PFSK-1 (cell line): Measurements from ENCODE around the gene IVNS1ABP.

Source experiments
- FOXP2 ChIP-seq: optimal IDR thresholded peaks from 2 replicates; pipeline ENCODE3; 2011; ENCODE audit warnings: borderline replicate concordance, control low read depth, inconsistent platforms; ENCODE audit not compliant: insufficient read depth; ENCODE audit errors: extremely low read length, extremely low read depth
- POLR2AphosphoS5 ChIP-seq: IDR thresholded peaks from 2 replicates; pipeline ENCODE4 v1.6.1; 2012; ENCODE audit warnings: low read depth, mild to moderate bottlenecking, control low read depth, low read length, moderate library complexity
- REST ChIP-seq, 2 experiments: IDR thresholded peaks; 2 replicates each; pipeline versions ENCODE4 v1.6.1 to v1.8.0; 2011 to 2012; ENCODE audit warnings: low read depth in 2 of 2, low read length in 2 of 2, control low read depth in 1 of 2, inconsistent platforms in 1 of 2, mild to moderate bottlenecking in 1 of 2, moderate library complexity in 1 of 2; ENCODE audit not compliant: insufficient read depth in 1 of 2
- SIN3A ChIP-seq: IDR thresholded peaks from 2 replicates; pipeline ENCODE4 v1.6.1; 2012; ENCODE audit warnings: mild to moderate bottlenecking, low read length, moderate library complexity, borderline replicate concordance; ENCODE audit not compliant: insufficient read depth
- TAF1 ChIP-seq: IDR thresholded peaks from 2 replicates; pipeline ENCODE4 v1.6.1; 2012; ENCODE audit warnings: low read length, control low read depth, borderline replicate concordance; ENCODE audit not compliant: insufficient read depth

Gene IVNS1ABP

DNA sequence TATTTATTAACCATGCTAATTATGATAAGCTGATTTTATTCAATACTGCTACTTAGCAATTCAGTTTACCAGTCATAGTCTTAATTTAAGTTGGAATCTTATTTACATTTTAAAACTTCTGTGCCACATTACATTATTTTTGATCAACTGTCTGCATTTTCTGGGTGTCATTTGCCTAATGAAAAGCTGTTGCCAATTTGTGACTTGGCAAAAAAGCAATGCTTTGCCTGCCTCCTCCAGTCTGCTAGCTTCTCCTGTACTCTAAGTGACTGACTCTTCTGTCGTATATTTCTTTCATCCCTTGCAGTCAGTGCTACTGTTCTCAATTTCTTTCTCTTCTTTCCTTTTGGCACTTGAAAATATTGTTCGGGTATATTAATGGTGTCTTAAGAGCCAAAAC is 5.6 kb upstream of the IVNS1ABP start:
- no peak for TF ChIP-seq REST (IDR thresholded peaks at IDR 0.05; ENCODE audit: insufficient read depth in 1 of 2, low read depth in 2 of 2, low read length in 2 of 2)
- TF ChIP-seq SIN3A, result no peak
- TF ChIP-seq FOXP2, result no peak
- no peak for TF ChIP-seq POLR2AphosphoS5
- TF ChIP-seq TAF1, result no peak

DNA sequence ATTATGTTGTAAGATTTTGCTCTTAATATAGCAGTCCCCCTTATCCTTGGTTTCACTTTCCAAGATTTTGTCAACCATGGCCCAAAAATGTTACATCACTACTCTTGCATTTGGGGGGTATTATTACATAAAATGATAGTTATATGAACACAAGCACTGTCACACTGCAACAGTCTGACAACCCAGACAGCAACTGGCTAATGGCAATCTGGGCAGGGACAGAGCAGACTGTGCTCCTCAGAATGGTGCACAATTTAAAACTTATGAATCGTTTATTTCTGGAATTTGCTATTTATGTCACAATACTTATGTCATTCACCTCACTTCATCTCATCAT is 2.1 kb upstream of the IVNS1ABP start:
- no peak for TF ChIP-seq REST (IDR thresholded peaks at IDR 0.05; ENCODE audit: insufficient read depth in 1 of 2, low read depth in 2 of 2, low read length in 2 of 2)
- TF ChIP-seq FOXP2, result no peak
- TF ChIP-seq SIN3A, result no peak
- TF ChIP-seq POLR2AphosphoS5, result no peak
- no peak for TF ChIP-seq TAF1

DNA sequence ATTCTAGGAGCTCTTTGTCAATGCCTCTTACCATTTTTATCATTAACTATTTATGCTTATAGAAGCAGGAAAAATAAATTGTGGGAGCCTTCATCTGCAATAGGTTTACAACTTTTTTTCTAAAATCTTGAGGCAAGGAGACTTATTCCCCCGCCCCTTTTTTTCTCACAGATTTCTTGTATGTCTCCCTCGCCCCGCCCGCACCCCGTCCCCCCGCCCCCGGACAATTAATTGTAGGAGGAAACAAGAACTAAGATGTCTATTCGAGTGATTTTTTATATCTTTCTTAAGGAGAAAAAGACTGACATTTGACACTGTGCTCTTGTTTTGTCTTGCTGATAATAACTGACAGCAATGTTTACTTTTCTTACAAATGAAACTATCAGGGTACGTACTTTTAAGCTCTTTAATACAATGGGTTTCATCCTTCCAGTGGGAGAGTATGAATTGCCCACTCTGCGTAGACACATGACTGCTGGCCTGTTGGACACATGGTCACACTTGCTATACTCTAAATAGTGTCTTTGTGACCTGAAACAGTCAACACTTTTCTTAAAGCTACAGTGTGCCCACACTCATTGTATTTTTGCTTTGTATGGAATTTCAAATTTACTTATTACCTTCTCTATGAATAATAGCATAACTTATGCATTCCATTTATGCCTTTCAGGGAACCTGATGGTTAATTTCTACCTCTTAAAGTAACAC is 1.5 kb upstream of the IVNS1ABP start:
- TF ChIP-seq REST (IDR thresholded peaks at IDR 0.05; ENCODE audit: insufficient read depth in 1 of 2, low read depth in 2 of 2, low read length in 2 of 2) (no peak), FOXP2 (no peak), TAF1 (no peak), POLR2AphosphoS5 (no peak), SIN3A (no peak)

- TF ChIP-seq REST (IDR thresholded peaks at IDR 0.05; ENCODE audit: insufficient read depth in 1 of 2, low read depth in 2 of 2, low read length in 2 of 2), result no peak
- no peak for TF ChIP-seq TAF1
- TF ChIP-seq SIN3A, result no peak
- TF ChIP-seq FOXP2, result no peak
- TF ChIP-seq POLR2AphosphoS5, result no peak
These were observed 855 bp upstream of the IVNS1ABP start for GRCh38 chr1:185317886-185318310.

DNA sequence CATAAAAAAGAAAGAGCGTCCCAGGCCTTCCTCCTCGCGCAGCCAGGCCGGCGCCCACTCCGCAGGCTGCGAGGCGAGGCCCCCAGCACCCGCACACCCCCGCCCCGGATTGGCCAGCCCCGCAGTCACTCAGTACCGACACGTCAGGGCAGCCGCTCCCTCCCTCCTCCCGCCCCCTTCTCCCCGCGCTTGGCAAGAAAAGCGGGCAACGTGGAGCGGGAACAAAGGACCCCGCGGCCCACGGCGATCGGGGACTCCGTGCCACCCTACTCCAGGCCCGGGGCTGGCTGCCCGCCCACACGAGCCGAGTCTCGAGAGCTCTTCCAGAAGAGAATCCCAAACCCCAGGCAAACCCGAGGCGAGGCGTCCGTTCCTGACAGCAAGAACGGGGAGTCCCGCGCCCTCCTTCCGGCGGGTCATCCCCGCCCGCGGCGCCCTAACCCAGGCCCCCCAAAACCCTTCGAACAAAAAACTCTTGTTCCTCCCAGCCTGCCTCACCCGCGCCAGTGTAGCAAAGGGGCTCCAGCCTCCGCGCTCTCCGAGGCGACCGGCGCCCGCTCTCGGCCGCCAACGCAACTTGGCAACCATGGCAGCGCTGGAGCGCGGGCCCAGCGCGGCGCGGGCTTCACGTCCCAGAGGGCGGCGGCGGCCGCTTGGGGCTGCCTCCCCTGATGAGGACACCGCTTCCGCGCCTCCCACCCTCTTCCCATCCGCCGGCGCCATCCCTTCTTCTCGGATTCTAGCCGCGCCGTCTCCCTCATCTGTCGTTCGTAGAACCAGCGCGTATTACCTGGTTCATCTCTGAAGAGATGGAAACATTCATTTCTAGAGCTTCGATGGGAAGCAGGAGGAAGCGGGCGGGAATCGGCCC is 645 bp downstream of the IVNS1ABP start:
- TF ChIP-seq POLR2AphosphoS5, result no peak; the same call in 1 of the 2 replicates
- no peak for TF ChIP-seq TAF1
- no peak for TF ChIP-seq SIN3A
- TF ChIP-seq FOXP2, result no peak
